ENCODE data around the gene GIPR.

GIPR gene

DNA sequence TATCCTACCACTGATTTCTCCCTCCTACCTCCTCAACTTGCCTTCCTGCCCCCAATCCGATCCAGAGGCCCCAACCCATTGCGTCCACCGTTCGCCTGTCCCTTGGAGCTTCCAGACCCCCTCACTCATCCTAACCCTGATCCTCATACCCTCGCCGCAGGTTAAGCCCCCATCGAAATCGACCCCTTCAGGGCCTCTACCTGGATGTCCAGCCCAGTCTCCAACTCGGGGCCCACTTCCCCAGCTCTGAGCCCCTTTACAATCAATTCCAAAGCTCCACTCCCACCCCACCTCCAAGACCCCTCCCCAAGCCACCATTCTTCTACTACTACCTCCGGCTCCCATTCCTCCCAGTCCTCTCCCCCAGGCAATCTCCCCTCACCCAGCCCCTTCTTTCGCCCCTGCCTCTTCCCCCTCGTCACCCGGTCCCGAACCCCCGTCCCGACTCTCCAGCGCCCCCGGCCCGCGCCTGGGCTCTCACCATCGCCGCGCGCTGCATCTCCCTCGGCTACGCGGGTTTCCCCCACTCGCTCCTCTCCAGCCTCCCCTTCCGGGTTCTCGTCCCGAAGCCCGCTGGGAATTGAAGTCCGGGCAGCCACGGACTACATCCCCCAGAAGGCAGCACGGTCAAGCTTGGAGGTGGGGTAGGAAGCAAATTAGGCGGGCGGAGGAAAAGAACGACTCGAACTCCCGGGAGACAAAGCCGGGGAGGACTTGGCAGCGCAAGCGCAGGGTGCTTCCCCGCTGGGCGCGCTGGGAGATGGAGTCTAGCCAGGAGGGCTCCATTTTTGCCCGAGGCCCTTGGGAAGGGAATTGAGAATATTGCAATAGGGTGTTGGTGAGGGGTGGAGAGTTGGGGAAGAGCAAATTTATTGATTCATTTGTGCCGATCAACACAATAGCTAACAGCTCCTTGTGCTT lies 62.6 kb downstream of the GIPR start, which contains the start of gene FBXO46 (continued):
- no peak for TF ChIP-seq MZF1 (tag by site-specific recombination; IDR thresholded peaks at IDR 0.05; ENCODE audit: borderline replicate concordance)
- TF ChIP-seq, protein P1, sequence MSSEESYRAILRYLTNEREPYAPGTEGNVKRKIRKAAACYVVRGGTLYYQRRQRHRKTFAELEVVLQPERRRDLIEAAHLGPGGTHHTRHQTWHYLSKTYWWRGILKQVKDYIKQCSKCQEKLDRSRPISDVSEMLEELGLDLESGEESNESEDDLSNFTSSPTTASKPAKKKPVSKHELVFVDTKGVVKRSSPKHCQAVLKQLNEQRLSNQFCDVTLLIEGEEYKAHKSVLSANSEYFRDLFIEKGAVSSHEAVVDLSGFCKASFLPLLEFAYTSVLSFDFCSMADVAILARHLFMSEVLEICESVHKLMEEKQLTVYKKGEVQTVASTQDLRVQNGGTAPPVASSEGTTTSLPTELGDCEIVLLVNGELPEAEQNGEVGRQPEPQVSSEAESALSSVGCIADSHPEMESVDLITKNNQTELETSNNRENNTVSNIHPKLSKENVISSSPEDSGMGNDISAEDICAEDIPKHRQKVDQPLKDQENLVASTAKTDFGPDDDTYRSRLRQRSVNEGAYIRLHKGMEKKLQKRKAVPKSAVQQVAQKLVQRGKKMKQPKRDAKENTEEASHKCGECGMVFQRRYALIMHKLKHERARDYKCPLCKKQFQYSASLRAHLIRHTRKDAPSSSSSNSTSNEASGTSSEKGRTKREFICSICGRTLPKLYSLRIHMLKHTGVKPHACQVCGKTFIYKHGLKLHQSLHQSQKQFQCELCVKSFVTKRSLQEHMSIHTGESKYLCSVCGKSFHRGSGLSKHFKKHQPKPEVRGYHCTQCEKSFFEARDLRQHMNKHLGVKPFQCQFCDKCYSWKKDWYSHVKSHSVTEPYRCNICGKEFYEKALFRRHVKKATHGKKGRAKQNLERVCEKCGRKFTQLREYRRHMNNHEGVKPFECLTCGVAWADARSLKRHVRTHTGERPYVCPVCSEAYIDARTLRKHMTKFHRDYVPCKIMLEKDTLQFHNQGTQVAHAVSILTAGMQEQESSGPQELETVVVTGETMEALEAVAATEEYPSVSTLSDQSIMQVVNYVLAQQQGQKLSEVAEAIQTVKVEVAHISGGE (tag by site-specific recombination; conservative IDR thresholded peaks at IDR 0.05; ENCODE audit: low read depth), result peak; percentile 93
- peak; percentile 97 for TF ChIP-seq IKZF3 (tag by site-specific recombination; IDR thresholded peaks at IDR 0.05)
- TF ChIP-seq, protein P2, sequence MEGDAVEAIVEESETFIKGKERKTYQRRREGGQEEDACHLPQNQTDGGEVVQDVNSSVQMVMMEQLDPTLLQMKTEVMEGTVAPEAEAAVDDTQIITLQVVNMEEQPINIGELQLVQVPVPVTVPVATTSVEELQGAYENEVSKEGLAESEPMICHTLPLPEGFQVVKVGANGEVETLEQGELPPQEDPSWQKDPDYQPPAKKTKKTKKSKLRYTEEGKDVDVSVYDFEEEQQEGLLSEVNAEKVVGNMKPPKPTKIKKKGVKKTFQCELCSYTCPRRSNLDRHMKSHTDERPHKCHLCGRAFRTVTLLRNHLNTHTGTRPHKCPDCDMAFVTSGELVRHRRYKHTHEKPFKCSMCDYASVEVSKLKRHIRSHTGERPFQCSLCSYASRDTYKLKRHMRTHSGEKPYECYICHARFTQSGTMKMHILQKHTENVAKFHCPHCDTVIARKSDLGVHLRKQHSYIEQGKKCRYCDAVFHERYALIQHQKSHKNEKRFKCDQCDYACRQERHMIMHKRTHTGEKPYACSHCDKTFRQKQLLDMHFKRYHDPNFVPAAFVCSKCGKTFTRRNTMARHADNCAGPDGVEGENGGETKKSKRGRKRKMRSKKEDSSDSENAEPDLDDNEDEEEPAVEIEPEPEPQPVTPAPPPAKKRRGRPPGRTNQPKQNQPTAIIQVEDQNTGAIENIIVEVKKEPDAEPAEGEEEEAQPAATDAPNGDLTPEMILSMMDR (tag by site-specific recombination; IDR thresholded peaks at IDR 0.05), result peak; percentile 94
- no peak for TF ChIP-seq ZNF350 (tag by site-specific recombination; IDR thresholded peaks at IDR 0.05)
- TF ChIP-seq, protein P3, sequence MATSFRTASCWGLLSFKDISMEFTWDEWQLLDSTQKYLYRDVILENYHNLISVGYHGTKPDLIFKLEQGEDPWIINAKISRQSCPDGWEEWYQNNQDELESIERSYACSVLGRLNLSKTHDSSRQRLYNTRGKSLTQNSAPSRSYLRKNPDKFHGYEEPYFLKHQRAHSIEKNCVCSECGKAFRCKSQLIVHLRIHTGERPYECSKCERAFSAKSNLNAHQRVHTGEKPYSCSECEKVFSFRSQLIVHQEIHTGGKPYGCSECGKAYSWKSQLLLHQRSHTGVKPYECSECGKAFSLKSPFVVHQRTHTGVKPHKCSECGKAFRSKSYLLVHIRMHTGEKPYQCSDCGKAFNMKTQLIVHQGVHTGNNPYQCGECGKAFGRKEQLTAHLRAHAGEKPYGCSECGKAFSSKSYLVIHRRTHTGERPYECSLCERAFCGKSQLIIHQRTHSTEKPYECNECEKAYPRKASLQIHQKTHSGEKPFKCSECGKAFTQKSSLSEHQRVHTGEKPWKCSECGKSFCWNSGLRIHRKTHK (tag by site-specific recombination; IDR thresholded peaks at IDR 0.05), result no peak
- peak; percentile 99 for TF ChIP-seq ZBTB17 (tag by site-specific recombination; IDR thresholded peaks at IDR 0.05)
- TF ChIP-seq ZBTB21 (tag by site-specific recombination; IDR thresholded peaks at IDR 0.05), result no peak
- TF ChIP-seq, protein P4, sequence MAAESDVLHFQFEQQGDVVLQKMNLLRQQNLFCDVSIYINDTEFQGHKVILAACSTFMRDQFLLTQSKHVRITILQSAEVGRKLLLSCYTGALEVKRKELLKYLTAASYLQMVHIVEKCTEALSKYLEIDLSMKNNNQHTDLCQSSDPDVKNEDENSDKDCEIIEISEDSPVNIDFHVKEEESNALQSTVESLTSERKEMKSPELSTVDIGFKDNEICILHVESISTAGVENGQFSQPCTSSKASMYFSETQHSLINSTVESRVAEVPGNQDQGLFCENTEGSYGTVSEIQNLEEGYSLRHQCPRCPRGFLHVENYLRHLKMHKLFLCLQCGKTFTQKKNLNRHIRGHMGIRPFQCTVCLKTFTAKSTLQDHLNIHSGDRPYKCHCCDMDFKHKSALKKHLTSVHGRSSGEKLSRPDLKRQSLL (tag by site-specific recombination; IDR thresholded peaks at IDR 0.05), result peak; percentile 65; the same call in 1 of the 2 replicates
- no peak for TF ChIP-seq FEZF1 (tag by site-specific recombination; IDR thresholded peaks at IDR 0.05)
- TF ChIP-seq YY2 (tag by site-specific recombination; IDR thresholded peaks at IDR 0.05), result peak; percentile 62; the same call in 1 of the 2 replicates
- TF ChIP-seq ZNF391 (tag by site-specific recombination; IDR thresholded peaks at IDR 0.05; ENCODE audit: borderline replicate concordance, low read depth), result 0 out of 2 replicates have a peak, but pooled peaks have one; percentile 13
- TF ChIP-seq ZNF202 (tag by site-specific recombination; IDR thresholded peaks at IDR 0.05; ENCODE audit: borderline replicate concordance), result no peak
- TF ChIP-seq ZNF707 (tag by site-specific recombination; IDR thresholded peaks at IDR 0.05), result no peak
- peak; percentile 98 for TF ChIP-seq ZNF76 (tag by site-specific recombination; IDR thresholded peaks at IDR 0.05; ENCODE audit: borderline replicate concordance, low read depth)
- no peak for TF ChIP-seq KLF1 (tag by site-specific recombination; IDR thresholded peaks at IDR 0.05)
- TF ChIP-seq, protein P5, sequence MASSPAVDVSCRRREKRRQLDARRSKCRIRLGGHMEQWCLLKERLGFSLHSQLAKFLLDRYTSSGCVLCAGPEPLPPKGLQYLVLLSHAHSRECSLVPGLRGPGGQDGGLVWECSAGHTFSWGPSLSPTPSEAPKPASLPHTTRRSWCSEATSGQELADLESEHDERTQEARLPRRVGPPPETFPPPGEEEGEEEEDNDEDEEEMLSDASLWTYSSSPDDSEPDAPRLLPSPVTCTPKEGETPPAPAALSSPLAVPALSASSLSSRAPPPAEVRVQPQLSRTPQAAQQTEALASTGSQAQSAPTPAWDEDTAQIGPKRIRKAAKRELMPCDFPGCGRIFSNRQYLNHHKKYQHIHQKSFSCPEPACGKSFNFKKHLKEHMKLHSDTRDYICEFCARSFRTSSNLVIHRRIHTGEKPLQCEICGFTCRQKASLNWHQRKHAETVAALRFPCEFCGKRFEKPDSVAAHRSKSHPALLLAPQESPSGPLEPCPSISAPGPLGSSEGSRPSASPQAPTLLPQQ (tag by site-specific recombination; IDR thresholded peaks at IDR 0.05), result no peak; the same call in 1 of the 2 replicates
- TF ChIP-seq ZIC2 (tag by site-specific recombination; IDR thresholded peaks at IDR 0.05), result peak; percentile 62; the same call in 1 of the 2 replicates
- 0 out of 2 replicates have a peak, but pooled peaks have one; percentile 36 for TF ChIP-seq KLF9 (tag by site-specific recombination; IDR thresholded peaks at IDR 0.05; ENCODE audit: low read depth)
- no peak for TF ChIP-seq ZBTB1 (tag by site-specific recombination; IDR thresholded peaks at IDR 0.05)
- TF ChIP-seq ZNF335 (tag by site-specific recombination; conservative IDR thresholded peaks at IDR 0.05), result peak; percentile 96
- TF ChIP-seq ZNF157 (tag by site-specific recombination; IDR thresholded peaks at IDR 0.05), result 0 out of 2 replicates have a peak, but pooled peaks have one; percentile 37
- TF ChIP-seq, protein P6, sequence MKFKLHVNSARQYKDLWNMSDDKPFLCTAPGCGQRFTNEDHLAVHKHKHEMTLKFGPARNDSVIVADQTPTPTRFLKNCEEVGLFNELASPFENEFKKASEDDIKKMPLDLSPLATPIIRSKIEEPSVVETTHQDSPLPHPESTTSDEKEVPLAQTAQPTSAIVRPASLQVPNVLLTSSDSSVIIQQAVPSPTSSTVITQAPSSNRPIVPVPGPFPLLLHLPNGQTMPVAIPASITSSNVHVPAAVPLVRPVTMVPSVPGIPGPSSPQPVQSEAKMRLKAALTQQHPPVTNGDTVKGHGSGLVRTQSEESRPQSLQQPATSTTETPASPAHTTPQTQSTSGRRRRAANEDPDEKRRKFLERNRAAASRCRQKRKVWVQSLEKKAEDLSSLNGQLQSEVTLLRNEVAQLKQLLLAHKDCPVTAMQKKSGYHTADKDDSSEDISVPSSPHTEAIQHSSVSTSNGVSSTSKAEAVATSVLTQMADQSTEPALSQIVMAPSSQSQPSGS (tag by site-specific recombination; IDR thresholded peaks at IDR 0.05; ENCODE audit: low read depth), result no peak
- peak; percentile 46 for TF ChIP-seq ZNF629 (tag by site-specific recombination; IDR thresholded peaks at IDR 0.05)
- no peak for TF ChIP-seq ZNF132 (tag by site-specific recombination; IDR thresholded peaks at IDR 0.05; ENCODE audit: borderline replicate concordance)
- TF ChIP-seq KLF10 (tag by site-specific recombination; IDR thresholded peaks at IDR 0.05), result no peak; the same call in 1 of the 2 replicates
